ENCODE data around the gene NFE2L3. TPM values are rescaled to one million over a fixed set of nuclear protein-coding genes. Genes with fewer than 3 reads are reported as not detected.
"Not testable (repeated sequence)": the region's sequence is repeated elsewhere in the genome, so short reads cannot be mapped to it uniquely, and the experiment has no call there.

The NFE2L3 gene
- total RNA-seq, 2 donors from 2014 or later, result 3.9 to 4.3 TPM

DNA sequence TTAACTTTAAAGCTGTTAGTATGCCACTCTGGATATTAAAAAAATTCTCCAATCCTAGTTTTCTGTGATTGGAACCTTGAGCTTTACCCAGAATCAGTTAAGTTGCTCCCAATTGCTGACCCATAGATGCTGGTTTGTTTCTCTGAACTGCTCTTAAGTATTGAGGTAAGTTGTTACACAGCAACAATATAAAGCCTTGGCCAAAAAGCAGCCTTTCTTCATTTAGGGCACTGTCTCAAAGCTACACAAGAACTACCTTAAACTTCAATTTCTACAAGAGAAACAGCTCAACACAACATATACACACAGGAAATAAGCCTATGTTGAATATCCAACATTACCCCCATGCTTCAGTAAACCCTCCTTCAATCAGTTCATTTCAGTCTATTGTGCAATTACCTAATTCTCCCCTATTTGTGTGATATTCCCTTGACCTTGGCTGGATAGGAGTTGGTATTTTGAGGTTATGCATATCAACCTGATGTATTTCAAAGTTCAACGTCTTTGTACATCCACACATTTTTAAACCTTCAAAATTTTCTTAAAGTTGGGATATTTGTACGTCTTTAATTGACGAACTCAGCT, 37.1 kb downstream of the NFE2L3 start:
- Mint-ChIP-seq H3K27ac (peak overlapping the region; percentile 99), H3K4me1 (peaks cover 60% of the 10 kb centered on the region), H3K4me3 (peak overlapping the region; percentile 52), H3K27me3 (no peaks in the 10 kb centered on the region), H3K36me3 (ENCODE audit: low read depth) (peaks cover 13% of the 10 kb centered on the region)
- ATAC-seq, result peak; percentile 2
- no peak for DNase-seq
- no peaks in the 10 kb centered on the region for H3K9me3 ChIP-seq (ENCODE audit: control insufficient read depth, low read length, poor library complexity, severe bottlenecking)

GRCh38 chr7:26189697-26190096, 37.7 kb downstream of the NFE2L3 start:
- H3K36me3 Mint-ChIP-seq (ENCODE audit: low read depth), result peaks cover 13% of the 10 kb centered on the region
- DNase-seq, result no peak
- no peaks in the 10 kb centered on the region for H3K27me3 Mint-ChIP-seq
- ATAC-seq, result no peak
- no peaks in the 10 kb centered on the region for H3K9me3 ChIP-seq (ENCODE audit: control insufficient read depth, low read length, poor library complexity, severe bottlenecking)
- peak overlapping the region; percentile 99 for H3K27ac Mint-ChIP-seq
- H3K4me1 Mint-ChIP-seq, result peaks cover 67% of the 10 kb centered on the region
- peak overlapping the region; percentile 52 for H3K4me3 Mint-ChIP-seq

GRCh38 chr7:26190417-26190869, 38.4 kb downstream of the NFE2L3 start:
- Mint-ChIP-seq H3K27me3 (no peaks in the 10 kb centered on the region), H3K4me1 (peaks cover 71% of the 10 kb centered on the region), H3K27ac (peak overlapping the region; percentile 99), H3K4me3 (peak overlapping the region; percentile 59), H3K36me3 (ENCODE audit: low read depth) (peaks cover 13% of the 10 kb centered on the region)
- ATAC-seq (no peak), DNase-seq (no peak)
- no peaks in the 10 kb centered on the region for H3K9me3 ChIP-seq (ENCODE audit: control insufficient read depth, low read length, poor library complexity, severe bottlenecking)

DNA sequence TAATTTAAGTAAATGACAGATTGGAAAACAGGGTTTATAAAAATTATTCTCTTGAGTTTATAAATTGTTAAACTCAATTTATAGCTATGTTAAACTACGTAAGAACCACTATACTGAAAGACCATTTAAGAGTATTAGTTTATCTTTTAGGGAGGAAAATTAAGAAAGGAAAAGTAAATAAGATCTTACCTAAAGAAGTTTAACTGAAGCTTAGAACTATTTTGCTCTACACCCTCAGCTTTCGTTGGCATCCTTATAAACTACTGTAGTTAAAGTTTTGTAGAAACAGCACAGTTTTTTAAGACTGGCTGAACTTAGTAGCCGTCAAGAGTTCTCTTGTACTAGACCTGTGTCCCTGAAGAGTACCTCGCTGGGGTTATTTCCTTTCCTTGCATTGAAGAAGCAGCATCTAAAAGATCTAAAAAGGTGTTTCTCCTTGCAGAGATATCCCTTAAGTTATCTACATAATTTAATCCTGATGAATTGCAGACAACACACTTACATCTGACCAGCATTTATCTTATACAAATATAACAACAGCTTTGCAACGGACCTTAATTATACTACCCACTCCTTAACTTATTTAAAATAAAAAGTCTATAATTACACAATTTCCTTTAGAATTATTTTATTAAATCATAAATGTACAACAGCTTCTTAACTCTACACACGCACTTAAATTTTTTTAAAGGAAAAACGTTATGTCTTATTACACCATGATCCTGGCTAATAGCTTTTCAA, 39.4 kb downstream of the NFE2L3 start:
- H3K4me1 Mint-ChIP-seq, result peaks cover 74% of the 10 kb centered on the region
- peak overlapping the region; percentile 89 for H3K4me3 Mint-ChIP-seq
- H3K9me3 ChIP-seq (ENCODE audit: control insufficient read depth, low read length, poor library complexity, severe bottlenecking), result no peaks in the 10 kb centered on the region
- ATAC-seq, result no peak
- peak overlapping the region; percentile 99 for H3K27ac Mint-ChIP-seq
- peaks cover 16% of the 10 kb centered on the region for H3K36me3 Mint-ChIP-seq (ENCODE audit: low read depth)
- DNase-seq, result no peak
- H3K27me3 Mint-ChIP-seq, result no peaks in the 10 kb centered on the region

DNA sequence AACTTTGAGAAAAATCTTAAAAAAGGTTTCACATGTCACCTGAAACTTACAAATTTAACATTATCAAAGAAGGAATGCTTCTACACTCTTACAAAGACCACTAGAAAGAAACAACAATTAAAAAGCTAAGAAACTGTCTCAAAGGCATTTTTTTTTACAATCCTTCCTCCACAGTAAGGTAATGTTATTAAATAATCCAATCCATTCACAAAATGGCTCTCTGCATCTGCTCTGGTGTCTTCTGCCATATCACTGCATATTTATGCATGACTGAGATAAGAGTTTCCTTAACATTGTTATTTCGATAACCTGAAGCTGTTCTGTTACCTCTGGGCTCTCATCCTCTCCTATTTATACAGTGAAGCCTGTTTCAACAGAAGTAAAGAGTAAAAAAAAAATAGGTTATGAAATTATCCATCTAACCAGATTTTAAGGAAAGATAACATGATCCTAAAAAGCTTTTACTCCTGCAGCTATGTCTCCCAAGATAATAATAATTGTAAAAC, 40.0 kb downstream of the NFE2L3 start:
- Mint-ChIP-seq H3K36me3 (ENCODE audit: low read depth) (peaks cover 20% of the 10 kb centered on the region), H3K27ac (peak overlapping the region; percentile 99), H3K4me1 (peaks cover 76% of the 10 kb centered on the region), H3K27me3 (no peaks in the 10 kb centered on the region), H3K4me3 (peak overlapping the region; percentile 89)
- DNase-seq, result no peak
- ATAC-seq, result no peak
- H3K9me3 ChIP-seq (ENCODE audit: control insufficient read depth, low read length, poor library complexity, severe bottlenecking), result no peaks in the 10 kb centered on the region

GRCh38 chr7:26192485-26193087, 40.6 kb downstream of the NFE2L3 start:
- H3K9me3 ChIP-seq (ENCODE audit: control insufficient read depth, low read length, poor library complexity, severe bottlenecking), result no peaks in the 10 kb centered on the region
- H3K4me1 Mint-ChIP-seq, result peaks cover 75% of the 10 kb centered on the region
- peak overlapping the region; percentile 99 for H3K27ac Mint-ChIP-seq
- ATAC-seq (no peak), DNase-seq (no peak)
- H3K27me3 Mint-ChIP-seq, result no peaks in the 10 kb centered on the region
- H3K4me3 Mint-ChIP-seq, result peak overlapping the region; percentile 89
- peaks cover 20% of the 10 kb centered on the region for H3K36me3 Mint-ChIP-seq (ENCODE audit: low read depth)

GRCh38 chr7:26193432-26194207, 41.6 kb downstream of the NFE2L3 start:
- DNase-seq (no peak), ATAC-seq (peak; percentile 24)
- H3K9me3 ChIP-seq (ENCODE audit: control insufficient read depth, low read length, poor library complexity, severe bottlenecking), result no peaks in the 10 kb centered on the region
- H3K27ac Mint-ChIP-seq, result peak overlapping the region; percentile 99
- peaks cover 71% of the 10 kb centered on the region for H3K4me1 Mint-ChIP-seq
- H3K27me3 Mint-ChIP-seq, result no peaks in the 10 kb centered on the region
- peak overlapping the region; percentile 89 for H3K4me3 Mint-ChIP-seq
- peaks cover 20% of the 10 kb centered on the region for H3K36me3 Mint-ChIP-seq (ENCODE audit: low read depth)

DNA sequence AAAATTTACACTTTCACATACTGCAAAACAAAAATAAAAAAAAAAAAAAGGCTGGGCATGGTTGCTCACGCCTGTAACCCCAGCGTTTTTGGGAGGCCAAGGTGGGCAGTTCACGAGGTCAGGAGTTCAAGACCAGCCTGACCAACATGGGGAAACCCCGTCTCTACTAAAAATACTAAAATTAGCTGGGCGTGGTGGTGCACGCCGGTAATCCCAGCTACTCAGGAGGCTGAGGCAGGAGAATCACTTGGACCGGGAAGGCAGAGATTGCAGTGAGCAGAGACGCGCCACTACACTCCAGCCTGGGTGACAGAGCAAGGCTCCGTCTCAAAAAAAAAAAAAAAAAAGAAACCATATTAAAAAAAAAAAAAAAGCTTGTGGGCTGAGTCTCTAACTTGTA, 42.8 kb downstream of the NFE2L3 start:
- H3K27ac Mint-ChIP-seq, result peak overlapping the region; percentile 99
- not testable (repeated sequence) for DNase-seq; ATAC-seq; H3K27me3 Mint-ChIP-seq; H3K9me3 ChIP-seq (ENCODE audit: control insufficient read depth, low read length, poor library complexity, severe bottlenecking)
- peak overlapping the region; percentile 89 for H3K4me3 Mint-ChIP-seq
- peaks cover 22% of the 10 kb centered on the region for H3K36me3 Mint-ChIP-seq (ENCODE audit: low read depth)
- peaks cover 69% of the 10 kb centered on the region for H3K4me1 Mint-ChIP-seq

GRCh38 chr7:26195182-26195581, 43.2 kb downstream of the NFE2L3 start:
- ATAC-seq, result no peak
- H3K27ac Mint-ChIP-seq, result peak overlapping the region; percentile 99
- H3K36me3 Mint-ChIP-seq (ENCODE audit: low read depth), result peaks cover 23% of the 10 kb centered on the region
- no peak for DNase-seq
- peak overlapping the region; percentile 84 for H3K4me3 Mint-ChIP-seq
- H3K4me1 Mint-ChIP-seq, result peaks cover 68% of the 10 kb centered on the region
- no peaks in the 10 kb centered on the region for H3K9me3 ChIP-seq (ENCODE audit: control insufficient read depth, low read length, poor library complexity, severe bottlenecking)
- no peaks in the 10 kb centered on the region for H3K27me3 Mint-ChIP-seq

GRCh38 chr7:26195867-26196657, 44.1 kb downstream of the NFE2L3 start:
- no peaks in the 10 kb centered on the region for H3K9me3 ChIP-seq (ENCODE audit: control insufficient read depth, low read length, poor library complexity, severe bottlenecking)
- H3K27ac Mint-ChIP-seq, result peak overlapping the region; percentile 99
- ATAC-seq (no peak), DNase-seq (no peak)
- peak overlapping the region; percentile 84 for H3K4me3 Mint-ChIP-seq
- peaks cover 4% of the 10 kb centered on the region for H3K27me3 Mint-ChIP-seq
- peaks cover 26% of the 10 kb centered on the region for H3K36me3 Mint-ChIP-seq (ENCODE audit: low read depth)
- H3K4me1 Mint-ChIP-seq, result peaks cover 64% of the 10 kb centered on the region

DNA sequence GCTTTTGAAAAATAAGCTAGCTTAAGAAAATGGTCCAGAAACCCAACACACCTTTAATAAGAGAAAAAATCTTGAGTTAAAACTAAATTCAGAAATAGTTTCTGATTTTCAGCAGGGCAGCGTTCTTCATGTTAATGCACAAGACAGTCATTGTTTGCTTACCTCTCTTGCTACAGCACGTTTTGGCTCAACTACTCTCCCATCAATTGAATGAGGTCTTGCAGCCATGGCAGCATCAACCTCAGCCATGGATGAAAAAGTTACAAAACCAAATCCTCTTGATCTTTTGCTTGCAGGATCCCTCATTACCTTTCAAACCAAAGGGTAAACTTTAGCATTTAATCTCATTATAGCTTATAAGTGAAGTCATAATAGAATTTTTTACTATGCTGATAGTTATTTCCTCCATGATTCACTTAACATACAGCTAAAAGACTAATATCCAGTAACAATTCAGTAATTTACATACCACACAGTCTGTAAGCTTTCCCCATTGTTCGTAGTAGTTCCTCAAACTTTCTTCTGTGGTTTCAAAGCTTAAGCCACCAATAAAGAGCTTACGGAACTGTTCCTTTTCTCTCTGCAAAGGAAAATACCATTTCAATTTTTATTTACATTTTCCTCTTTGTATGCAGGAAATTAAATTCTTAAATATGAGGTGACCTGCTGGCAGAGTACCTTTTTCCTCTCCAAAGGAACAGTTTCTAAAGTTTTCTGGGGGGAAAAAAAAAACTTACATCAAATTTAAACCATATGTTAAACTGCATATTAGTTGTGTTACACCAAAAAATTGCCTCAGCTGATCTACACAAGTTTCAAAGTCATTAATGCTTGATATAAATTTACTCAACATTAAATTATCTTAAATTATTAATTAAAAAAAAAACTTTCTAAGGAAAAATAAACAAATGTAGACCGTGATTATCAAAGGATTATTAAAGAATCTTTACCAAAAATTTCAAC, 45.4 kb downstream of the NFE2L3 start:
- peak overlapping the region; percentile 99 for H3K27ac Mint-ChIP-seq
- peaks cover 57% of the 10 kb centered on the region for H3K4me1 Mint-ChIP-seq
- H3K36me3 Mint-ChIP-seq (ENCODE audit: low read depth), result peaks cover 24% of the 10 kb centered on the region
- H3K27me3 Mint-ChIP-seq, result peaks cover 4% of the 10 kb centered on the region
- H3K9me3 ChIP-seq (ENCODE audit: control insufficient read depth, low read length, poor library complexity, severe bottlenecking), result no peaks in the 10 kb centered on the region
- no peak for ATAC-seq
- DNase-seq, result no peak
- peak overlapping the region; percentile 97 for H3K4me3 Mint-ChIP-seq
